A549 (cell line): ENCODE measurements around the gene MAPKAPK2. TPM values are rescaled to one million over a fixed set of nuclear protein-coding genes. Genes with fewer than 3 reads are reported as not detected.

Experiments used
- ATAC-seq, 2 experiments: fragments of 200-7000 bp in 1 of 2; fragments of >200 bp in 1 of 2; cut with Nextera tagmentation in 1 of 2; cut with Tn5 transposase in 1 of 2; 3 replicates each; pipeline versions ENCODE4 v1.8.0 to v1.9.1; 2018 to 2020; ENCODE audit warnings: mild to moderate bottlenecking in 1 of 2, moderate library complexity in 1 of 2
- CTCF ChIA-PET: fragments of 300-600 bp; sonication (Branson Sonifier 250); formaldehyde crosslinking; extraction: SDS; loops from one replicate; lab custom pipeline; 2021; ENCODE audit warnings: antibody characterized with exemption, inconsistent platforms; lab: Yijun Ruan, JAX
- POLR2A ChIA-PET: fragments of 350-600 bp; formaldehyde crosslinking; extraction: SDS; loops from one replicate; lab custom pipeline; 2021; ENCODE audit warnings: antibody characterized with exemption, inconsistent platforms; lab: Yijun Ruan, JAX
- DNase-seq, 2 experiments: peaks; one replicate each; pipeline versions ENCODE4 v3.0.0 to v3.0.0-alpha.2; 2011 to 2016; ENCODE audit warnings: low read depth in 1 of 2, low spot score in 1 of 2
- FAIRE-seq: peaks from 2 replicates; lab custom pipeline; 2011; peaks lifted over from hg19 to GRCh38; lab: Jason Lieb, UNC
- H3K27ac ChIP-seq, 2 experiments: fragments of >200 bp; sonication (Bioruptor Twin); formaldehyde crosslinking; 3 replicates each; pipeline ENCODE4 v1.5.1; 2016 to 2017
- H3K4me1 ChIP-seq: fragments of >200 bp; sonication (Bioruptor Twin); formaldehyde crosslinking; 3 replicates; pipeline ENCODE4 v1.6.1; 2016
- H3K4me2 ChIP-seq: fragments of >200 bp; sonication (Bioruptor Twin); formaldehyde crosslinking; 3 replicates; pipeline ENCODE4 v1.6.1; 2016
- H3K4me3 ChIP-seq: fragments of >200 bp; sonication (Bioruptor Twin); formaldehyde crosslinking; 3 replicates; pipeline ENCODE4 v1.5.1; 2016
- H3K9me3 ChIP-seq: fragments of >200 bp; sonication (Bioruptor Twin); formaldehyde crosslinking; 3 replicates; pipeline ENCODE4 v1.6.1; 2016
- BCL3 ChIP-seq: fragments of >200 bp; sonication (Bioruptor Twin); formaldehyde crosslinking; IDR thresholded peaks from 3 replicates; pipeline ENCODE4 v1.6.1; 2016
- BHLHE40 ChIP-seq: IDR thresholded peaks from 2 replicates; pipeline ENCODE4 v1.6.1; 2012; ENCODE audit warnings: low read depth, low read length, inconsistent platforms
- CBX8 ChIP-seq: fragments of 200-600 bp; sonication (generic); IDR thresholded peaks from 2 replicates; pipeline ENCODE4 v1.6.1; 2016
- CEBPB ChIP-seq, 2 experiments: fragments of >200 bp in 1 of 2; sonication (Bioruptor Twin) in 1 of 2; formaldehyde crosslinking in 1 of 2; IDR thresholded peaks; 2 replicates each; pipeline ENCODE4 v1.6.1; 2012 to 2016
- CHD2 ChIP-seq: fragments of 150-350 bp; IDR thresholded peaks from 2 replicates; pipeline ENCODE4 v1.6.1; 2014; ENCODE audit warnings: low read length; ENCODE audit not compliant: partially characterized antibody
- CHD4 ChIP-seq: fragments of 200-600 bp; sonication (generic); IDR thresholded peaks from 2 replicates; pipeline ENCODE4 v1.6.1; 2016; ENCODE audit warnings: antibody characterized with exemption, mild to moderate bottlenecking, borderline replicate concordance
- FOSB ChIP-seq: fragments of 250-450 bp; sonication (Bioruptor Pico); IDR thresholded peaks from 2 replicates; pipeline ENCODE4 v1.5.0; 2020; ENCODE audit warnings: mild to moderate bottlenecking, moderate library complexity
- FOXS1 ChIP-seq: fragments of 250-450 bp; sonication (Bioruptor Pico); IDR thresholded peaks from 2 replicates; pipeline ENCODE4 v1.5.0; 2020; ENCODE audit warnings: mild to moderate bottlenecking, moderate library complexity
- GATA3 ChIP-seq: IDR thresholded peaks from 2 replicates; pipeline ENCODE4 v1.6.1; 2012; ENCODE audit warnings: borderline replicate concordance
- HDAC2 ChIP-seq: fragments of 200-600 bp; sonication (generic); IDR thresholded peaks from 2 replicates; pipeline ENCODE4 v1.6.1; 2016
- HEYL ChIP-seq: fragments of 250-450 bp; sonication (Bioruptor Pico); IDR thresholded peaks from 2 replicates; pipeline ENCODE4 v1.8.0; 2021; ENCODE audit warnings: mild to moderate bottlenecking, moderate library complexity
- HOXB13 ChIP-seq: fragments of 250-450 bp; sonication (Bioruptor Pico); IDR thresholded peaks from 2 replicates; pipeline ENCODE4 v1.5.0; 2020; ENCODE audit warnings: low read depth, mild to moderate bottlenecking, moderate library complexity
- HOXB5 ChIP-seq: fragments of 250-450 bp; sonication (Bioruptor Pico); IDR thresholded peaks from 2 replicates; pipeline ENCODE4 v1.5.0; 2020; ENCODE audit warnings: mild to moderate bottlenecking, moderate library complexity
- JUNB ChIP-seq: fragments of >200 bp; sonication (Bioruptor Twin); formaldehyde crosslinking; IDR thresholded peaks from 2 replicates; pipeline ENCODE4 v1.6.1; 2016
- KDM1A ChIP-seq: fragments of 200-600 bp; sonication (generic); IDR thresholded peaks from 2 replicates; pipeline ENCODE4 v1.6.1; 2016; ENCODE audit warnings: low read depth, mild to moderate bottlenecking
- KDM5A ChIP-seq: fragments of 200-600 bp; sonication (generic); IDR thresholded peaks from 2 replicates; pipeline ENCODE4 v1.6.1; 2016; ENCODE audit warnings: antibody characterized with exemption, mild to moderate bottlenecking
- MAFK ChIP-seq: fragments of 450-650 bp; IDR thresholded peaks from 2 replicates; pipeline ENCODE4 v1.6.1; 2014; ENCODE audit not compliant: partially characterized antibody
- NR3C1 ChIP-seq: fragments of >200 bp; sonication (Bioruptor Twin); formaldehyde crosslinking; IDR thresholded peaks from 3 replicates; pipeline ENCODE4 v1.6.1; 2017
- POLR2A ChIP-seq: IDR thresholded peaks from 2 replicates; pipeline ENCODE4 v1.6.1; 2012; ENCODE audit warnings: mild to moderate bottlenecking, low read length
- POLR2AphosphoS2 ChIP-seq: conservative IDR thresholded peaks from 2 replicates; pipeline ENCODE4 v1.6.1; 2012; ENCODE audit warnings: low read length, improper control_type of control experiment, inconsistent platforms
- RAD21 ChIP-seq, 2 experiments: fragments of >200 bp in 1 of 2; sonication (Bioruptor Twin) in 1 of 2; formaldehyde crosslinking in 1 of 2; IDR thresholded peaks in 1 of 2; conservative IDR thresholded peaks in 1 of 2; 2 replicates in 1 of 2; 3 replicates in 1 of 2; pipeline ENCODE4 v1.6.1; 2012 to 2018; ENCODE audit warnings: inconsistent platforms in 1 of 2
- RARB ChIP-seq: fragments of 250-450 bp; sonication (Bioruptor Pico); IDR thresholded peaks from 2 replicates; pipeline ENCODE4 v1.8.0; 2021; ENCODE audit warnings: mild to moderate bottlenecking, moderate library complexity
- RCOR1 ChIP-seq: fragments of 150-350 bp; IDR thresholded peaks from 2 replicates; pipeline ENCODE4 v1.6.1; 2014; ENCODE audit warnings: antibody characterized with exemption, low read length, low read depth
- REST ChIP-seq: fragments of 200-600 bp; sonication (generic); IDR thresholded peaks from 2 replicates; pipeline ENCODE4 v1.6.1; 2016; ENCODE audit warnings: antibody characterized with exemption, mild to moderate bottlenecking, moderate library complexity
- RNF2 ChIP-seq: fragments of 200-600 bp; sonication (generic); IDR thresholded peaks from 2 replicates; pipeline ENCODE4 v1.6.1; 2016; ENCODE audit warnings: low read depth, mild to moderate bottlenecking, antibody characterized with exemption, moderate library complexity, borderline replicate concordance
- SMC3 ChIP-seq: fragments of >200 bp; sonication (Bioruptor Twin); formaldehyde crosslinking; IDR thresholded peaks from 3 replicates; pipeline ENCODE4 v1.6.1; 2018; ENCODE audit warnings: inconsistent platforms
- TFCP2L1 ChIP-seq: fragments of 250-450 bp; sonication (Bioruptor Pico); IDR thresholded peaks from 2 replicates; pipeline ENCODE4 v1.5.0; 2021; ENCODE audit warnings: mild to moderate bottlenecking
- ZC3H11A ChIP-seq: fragments of 450-650 bp; IDR thresholded peaks from 2 replicates; pipeline ENCODE4 v1.6.1; 2014; ENCODE audit warnings: antibody characterized with exemption, mild to moderate bottlenecking
- ZNF302 ChIP-seq: fragments of 250-450 bp; sonication (Bioruptor Pico); IDR thresholded peaks from 2 replicates; pipeline ENCODE4 v1.9.0; 2021; ENCODE audit warnings: inconsistent platforms, mild to moderate bottlenecking, moderate library complexity
- ZSCAN20 ChIP-seq: fragments of 250-450 bp; sonication (Bioruptor Pico); IDR thresholded peaks from 2 replicates; pipeline ENCODE4 v1.8.0; 2022; ENCODE audit warnings: mild to moderate bottlenecking, moderate library complexity
- WGBS: methylation state at CpG from one replicate; pipeline ENCODE4 v1.1.6; 2017; ENCODE audit errors: missing lambda C conversion rate; 5-methylcytosine and 5-hydroxymethylcytosine counted together
- polyA plus RNA-seq, 4 experiments: library from polyadenylated mRNA; depleted of rRNA in 3 of 4; stranded (reverse); fragments of >200 nt; fragmentation: RNase III in 1 of 4; extraction: RNeasy Plus Mini Kit Qiagen cat#74134 plus additional on column Dnase treatment in 1 of 4; gene quantifications; 2 replicates in 3 of 4; 3 replicates in 1 of 4; pipeline ENCODE4 v1.2.3, GENCODE V29; 2011 to 2017
- TF ChIP-seq, protein P1 (sequence below): fragments of 250-450 bp; sonication (Bioruptor Pico); IDR thresholded peaks from 2 replicates; pipeline ENCODE4 v1.5.0; 2021; ENCODE audit warnings: mild to moderate bottlenecking, moderate library complexity, borderline replicate concordance
- TF ChIP-seq, protein P2 (sequence below): fragments of 250-450 bp; sonication (Bioruptor Pico); IDR thresholded peaks from 2 replicates; pipeline ENCODE4 v1.5.0; 2020; ENCODE audit warnings: low read depth, mild to moderate bottlenecking, moderate library complexity
- TF ChIP-seq, protein P3 (sequence below): fragments of 450-650 bp; IDR thresholded peaks from 2 replicates; pipeline ENCODE4 v1.6.1; 2014; ENCODE audit warnings: antibody characterized with exemption

Gene MAPKAPK2
- polyA plus RNA-seq, 2 of the 4 experiments (the other 2 are of a cell fraction), result 37.2 to 43.0 TPM

DNA sequence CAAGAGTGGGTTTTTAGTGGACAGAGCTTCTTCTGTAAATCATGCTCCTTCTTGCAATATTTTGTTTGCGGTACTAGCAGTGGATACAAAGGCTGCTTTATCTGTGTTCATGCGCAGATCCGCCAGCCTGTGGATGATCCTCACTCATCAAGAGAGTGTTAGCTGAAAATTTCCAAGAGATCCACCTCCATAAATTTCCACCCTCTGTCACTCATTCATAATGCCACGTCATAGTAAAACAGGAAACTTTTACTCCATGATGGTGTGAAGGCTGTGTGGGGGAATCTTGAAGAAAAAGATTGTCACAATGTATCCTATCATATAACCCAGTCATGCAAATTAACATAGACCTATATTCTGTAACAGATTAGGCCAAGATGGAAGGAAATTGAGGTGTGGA is 4.4 kb upstream of the MAPKAPK2 start:
- ChIA-PET POLR2A (no interaction called here), CTCF (interaction anchor here (0.7 to 2.0 kb wide), 3 partner anchors 14 to 68 kb away, joined by 3 to 7 read pairs (median 3); no protein-coding TSS in a partner anchor)
- Histone ChIP-seq H3K27ac (no peak overlapping the region), H3K9me3 (no peaks in the 10 kb centered on the region), H3K4me2 (no peak overlapping the region), H3K4me3 (no peak overlapping the region), H3K4me1 (peaks cover 9% of the 10 kb centered on the region)
- no peak for FAIRE-seq
- TF ChIP-seq CHD2, result no peak
- no peak for TF ChIP-seq FOXS1 (CRISPR knock-in tag)
- TF ChIP-seq JUNB, result no peak
- TF ChIP-seq RNF2, result no peak
- no peak for TF ChIP-seq POLR2A
- TF ChIP-seq GATA3, result no peak
- TF ChIP-seq REST, result no peak
- TF ChIP-seq, protein P1, sequence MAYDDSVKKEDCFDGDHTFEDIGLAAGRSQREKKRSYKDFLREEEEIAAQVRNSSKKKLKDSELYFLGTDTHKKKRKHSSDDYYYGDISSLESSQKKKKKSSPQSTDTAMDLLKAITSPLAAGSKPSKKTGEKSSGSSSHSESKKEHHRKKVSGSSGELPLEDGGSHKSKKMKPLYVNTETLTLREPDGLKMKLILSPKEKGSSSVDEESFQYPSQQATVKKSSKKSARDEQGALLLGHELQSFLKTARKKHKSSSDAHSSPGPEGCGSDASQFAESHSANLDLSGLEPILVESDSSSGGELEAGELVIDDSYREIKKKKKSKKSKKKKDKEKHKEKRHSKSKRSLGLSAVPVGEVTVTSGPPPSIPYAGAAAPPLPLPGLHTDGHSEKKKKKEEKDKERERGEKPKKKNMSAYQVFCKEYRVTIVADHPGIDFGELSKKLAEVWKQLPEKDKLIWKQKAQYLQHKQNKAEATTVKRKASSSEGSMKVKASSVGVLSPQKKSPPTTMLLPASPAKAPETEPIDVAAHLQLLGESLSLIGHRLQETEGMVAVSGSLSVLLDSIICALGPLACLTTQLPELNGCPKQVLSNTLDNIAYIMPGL (CRISPR knock-in tag), result no peak
- TF ChIP-seq MAFK, result no peak
- TF ChIP-seq HOXB5, result no peak
- no peak for TF ChIP-seq FOSB (CRISPR knock-in tag)
- no peak for TF ChIP-seq CBX8
- no peak for TF ChIP-seq ZSCAN20 (CRISPR knock-in tag)
- no peak for TF ChIP-seq BCL3
- TF ChIP-seq SMC3, result no peak
- no peak for TF ChIP-seq HOXB13
- no peak for TF ChIP-seq HDAC2
- no peak for TF ChIP-seq HEYL (CRISPR knock-in tag)
- no peak for TF ChIP-seq TFCP2L1
- no peak for ATAC-seq
- no peak for DNase-seq
- 79% methylated on average over 4 of the region's 4 CpGs for WGBS

- CTCF ChIA-PET, result interaction anchor here (1.2 to 1.6 kb wide), 2 partner anchors 69 to 191 kb away, joined by 3 to 4 read pairs; partner anchors contain the start of gene EIF2D
- POLR2A ChIA-PET, result no interaction called here
- DNase-seq, result no peak
- no peak for FAIRE-seq
- TF ChIP-seq POLR2AphosphoS2 (no peak), FOSB (CRISPR knock-in tag) (no peak), KDM5A (no peak), CEBPB (IDR thresholded peaks at IDR 0.05) (no peak), ZC3H11A (no peak), HEYL (CRISPR knock-in tag) (no peak), HOXB5 (no peak), ZNF302 (no peak), RARB (CRISPR knock-in tag) (no peak), CHD4 (no peak), BHLHE40 (no peak), RCOR1 (no peak), GATA3 (no peak), RAD21 (conservative IDR thresholded peaks at IDR 0.05 in 1 of 2, IDR thresholded peaks at IDR 0.05 in 1 of 2) (no peak), JUNB (no peak), KDM1A (no peak), NR3C1 (no peak)
- TF ChIP-seq, protein P2, sequence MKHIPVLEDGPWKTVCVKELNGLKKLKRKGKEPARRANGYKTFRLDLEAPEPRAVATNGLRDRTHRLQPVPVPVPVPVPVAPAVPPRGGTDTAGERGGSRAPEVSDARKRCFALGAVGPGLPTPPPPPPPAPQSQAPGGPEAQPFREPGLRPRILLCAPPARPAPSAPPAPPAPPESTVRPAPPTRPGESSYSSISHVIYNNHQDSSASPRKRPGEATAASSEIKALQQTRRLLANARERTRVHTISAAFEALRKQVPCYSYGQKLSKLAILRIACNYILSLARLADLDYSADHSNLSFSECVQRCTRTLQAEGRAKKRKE (CRISPR knock-in tag), result no peak
- TF ChIP-seq, protein P3, sequence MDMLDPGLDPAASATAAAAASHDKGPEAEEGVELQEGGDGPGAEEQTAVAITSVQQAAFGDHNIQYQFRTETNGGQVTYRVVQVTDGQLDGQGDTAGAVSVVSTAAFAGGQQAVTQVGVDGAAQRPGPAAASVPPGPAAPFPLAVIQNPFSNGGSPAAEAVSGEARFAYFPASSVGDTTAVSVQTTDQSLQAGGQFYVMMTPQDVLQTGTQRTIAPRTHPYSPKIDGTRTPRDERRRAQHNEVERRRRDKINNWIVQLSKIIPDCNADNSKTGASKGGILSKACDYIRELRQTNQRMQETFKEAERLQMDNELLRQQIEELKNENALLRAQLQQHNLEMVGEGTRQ, result no peak
- H3K27ac ChIP-seq, result no peak overlapping the region
- peaks cover 5% of the 10 kb centered on the region for H3K4me1 ChIP-seq
- no peak overlapping the region for H3K4me3 ChIP-seq
- ATAC-seq, result no peak
- H3K4me2 ChIP-seq, result no peak overlapping the region
- WGBS, result 21% methylated on average over 2 of the region's 2 CpGs
- no peaks in the 10 kb centered on the region for H3K9me3 ChIP-seq
Observed at GRCh38 chr1:206681359-206681758, 3.3 kb upstream of the MAPKAPK2 start.
